GM23338 (cell line): ENCODE measurements around the gene GIMAP7. TPM values are rescaled to one million over a fixed set of nuclear protein-coding genes. Genes with fewer than 3 reads are reported as not detected.

Source experiments
- ATAC-seq: fragments of 200-7000 bp; cut with Tn5 transposase; 3 replicates; pipeline ENCODE4 v1.9.1; 2020
- DNase-seq: peaks from one replicate; pipeline ENCODE4 v3.0.0-alpha.2; 2015; ENCODE audit warnings: low spot score
- H2AFZ ChIP-seq: fragments of 200-600 bp; sonication (generic); 2 replicates; pipeline ENCODE4 v1.8.0; 2016; ENCODE audit warnings: antibody characterized with exemption, mild to moderate bottlenecking, moderate library complexity
- H3F3A ChIP-seq: fragments of 200-600 bp; sonication (generic); replicated peaks from 2 replicates; pipeline ENCODE4 v1.8.0; 2017; ENCODE audit warnings: antibody characterized with exemption, mixed run types, low read depth
- H3K27ac ChIP-seq: fragments of 200-600 bp; sonication (generic); 2 replicates; pipeline ENCODE4 v1.6.1; 2016; ENCODE audit warnings: low read depth
- H3K27me3 ChIP-seq: fragments of 200-600 bp; sonication (generic); 2 replicates; pipeline ENCODE4 v1.8.0; 2016; ENCODE audit warnings: mild to moderate bottlenecking, mixed run types, moderate library complexity; ENCODE audit not compliant: insufficient read depth
- H3K36me3 ChIP-seq: fragments of 200-600 bp; sonication (generic); 2 replicates; pipeline ENCODE4 v1.8.0; 2016; ENCODE audit warnings: mild to moderate bottlenecking; ENCODE audit not compliant: insufficient read depth
- H3K4me1 ChIP-seq: fragments of 200-600 bp; sonication (generic); 2 replicates; pipeline ENCODE4 v1.8.0; 2016; ENCODE audit warnings: mild to moderate bottlenecking, moderate library complexity; ENCODE audit not compliant: insufficient read depth
- H3K4me2 ChIP-seq: fragments of 200-600 bp; sonication (generic); 2 replicates; pipeline ENCODE4 v1.7.1; 2017; ENCODE audit warnings: mixed run types
- H3K4me3 ChIP-seq: fragments of 200-600 bp; sonication (generic); 2 replicates; pipeline ENCODE4 v1.6.1; 2016; ENCODE audit warnings: mixed run types
- H3K79me2 ChIP-seq: fragments of 200-600 bp; sonication (generic); replicated peaks from 2 replicates; pipeline ENCODE4 v1.8.0; 2017; ENCODE audit warnings: mild to moderate bottlenecking; ENCODE audit not compliant: insufficient read depth
- H3K9me2 ChIP-seq: fragments of 200-600 bp; sonication (generic); 2 replicates; pipeline ENCODE4 v1.8.0; 2017; ENCODE audit not compliant: insufficient read depth
- H4K20me1 ChIP-seq: fragments of 200-600 bp; sonication (generic); replicated peaks from 2 replicates; pipeline ENCODE4 v1.8.0; 2017; ENCODE audit warnings: mild to moderate bottlenecking; ENCODE audit not compliant: insufficient read depth
- H3K27ac Mint-ChIP-seq: 2 replicates; pipeline ENCODE4 v1.8.0; 2020; ENCODE audit warnings: inconsistent platforms, mild to moderate bottlenecking, moderate library complexity, mixed read lengths
- H3K27me3 Mint-ChIP-seq: 3 replicates; pipeline ENCODE4 v1.8.0; 2022; ENCODE audit warnings: low read depth, mild to moderate bottlenecking, moderate library complexity, mixed read lengths, inconsistent platforms; ENCODE audit not compliant: insufficient read depth, poor library complexity
- H3K36me3 Mint-ChIP-seq: 3 replicates; pipeline ENCODE4 v1.8.0; 2021; ENCODE audit warnings: low read depth, mild to moderate bottlenecking, inconsistent platforms, moderate library complexity, mixed read lengths
- H3K4me1 Mint-ChIP-seq: 3 replicates; pipeline ENCODE4 v1.8.0; 2020; ENCODE audit warnings: mild to moderate bottlenecking, inconsistent platforms, mixed read lengths
- H3K4me3 Mint-ChIP-seq: 3 replicates; pipeline ENCODE4 v1.8.0; 2021; ENCODE audit warnings: moderate library complexity, mild to moderate bottlenecking, inconsistent platforms, mixed read lengths
- H3K9me3 Mint-ChIP-seq: 3 replicates; pipeline ENCODE4 v1.8.0; 2020; ENCODE audit warnings: moderate library complexity, mild to moderate bottlenecking, inconsistent platforms, mixed read lengths
- CREB1 ChIP-seq: fragments of 250-450 bp; sonication (Bioruptor Pico); IDR thresholded peaks from 2 replicates; pipeline ENCODE4 v1.5.0; 2020; ENCODE audit warnings: low read depth, mild to moderate bottlenecking, moderate library complexity
- EZH2 ChIP-seq: fragments of 200-600 bp; sonication (generic); IDR thresholded peaks from one replicate; pipeline ENCODE4 v1.8.0; 2017; ENCODE audit warnings: antibody characterized with exemption, mild to moderate bottlenecking, low read depth; ENCODE audit not compliant: unreplicated experiment
- JUNB ChIP-seq: IDR thresholded peaks from one replicate; pipeline ENCODE4 v1.6.1; 2016; ENCODE audit warnings: antibody characterized with exemption; ENCODE audit not compliant: unreplicated experiment
- ZNF114 ChIP-seq: fragments of 250-450 bp; sonication (Bioruptor Pico); IDR thresholded peaks from 2 replicates; pipeline ENCODE4 v1.5.0; 2020; ENCODE audit warnings: mild to moderate bottlenecking, moderate library complexity
- polyA plus RNA-seq: library from polyadenylated mRNA; unstranded; fragments of >200 nt; fragmentation: Nextera tagmentation; extraction: Ambion mirVana; gene quantifications from 2 replicates; pipeline ENCODE4 v1.2.1, GENCODE V29; 2016
- total RNA-seq: library from RNA; depleted of rRNA; stranded (reverse); fragments of >200 nt; shearing (Covaris generic); gene quantifications from 2 replicates; pipeline ENCODE4 v1.2.3, GENCODE V29; 2014
- TF ChIP-seq, protein P1 (sequence below): IDR thresholded peaks from one replicate; pipeline ENCODE4 v1.6.1; 2018; ENCODE audit warnings: antibody characterized with exemption; ENCODE audit not compliant: unreplicated experiment
- TF ChIP-seq, protein P2 (sequence below): fragments of 250-450 bp; sonication (Bioruptor Pico); IDR thresholded peaks from 2 replicates; pipeline ENCODE4 v1.5.0; 2020; ENCODE audit warnings: mild to moderate bottlenecking, moderate library complexity

GIMAP7 gene
- total and polyA plus RNA-seq, 2 experiments from 2014 or later, result not detected

DNA sequence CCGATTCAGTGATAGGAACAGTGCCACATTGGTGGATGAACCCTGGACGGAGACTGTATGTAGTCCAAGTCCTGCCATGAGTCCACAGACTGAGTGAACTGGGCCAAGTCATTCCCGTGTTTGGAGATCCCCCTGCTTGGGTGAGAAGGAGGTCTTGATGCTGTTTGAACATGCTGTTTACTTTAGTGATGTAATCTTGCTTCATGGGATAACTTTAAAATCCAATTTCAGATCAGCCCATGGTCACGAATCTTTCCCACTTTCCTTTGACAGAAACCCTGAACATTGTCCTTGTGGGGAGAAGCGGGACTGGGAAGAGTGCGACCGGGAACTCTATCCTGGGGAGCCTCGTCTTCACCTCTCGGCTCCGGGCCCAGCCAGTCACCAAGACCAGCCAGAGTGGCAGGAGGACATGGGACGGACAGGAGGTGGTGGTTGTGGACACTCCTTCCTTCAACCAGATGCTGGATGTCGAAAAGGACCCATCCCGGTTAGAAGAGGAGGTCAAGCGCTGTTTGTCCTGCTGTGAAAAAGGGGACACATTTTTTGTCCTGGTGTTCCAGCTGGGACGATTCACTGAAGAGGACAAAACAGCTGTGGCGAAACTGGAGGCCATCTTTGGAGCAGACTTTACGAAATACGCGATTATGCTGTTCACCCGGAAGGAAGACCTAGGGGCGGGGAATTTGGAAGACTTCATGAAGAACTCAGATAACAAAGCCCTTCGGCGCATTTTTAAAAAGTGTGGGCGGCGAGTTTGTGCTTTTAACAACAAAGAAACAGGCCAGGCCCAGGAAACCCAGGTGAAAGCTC lies 37.6 kb upstream of the GIMAP7 start:
- DNase-seq, result no peak
- Mint-ChIP-seq H3K4me3 (no peak overlapping the region), H3K27ac (no peak overlapping the region), H3K9me3 (peaks cover 3% of the 10 kb centered on the region; the same call in 2 of the 3 replicates), H3K27me3 (peaks cover 7% of the 10 kb centered on the region), H3K4me1 (peaks cover 3% of the 10 kb centered on the region; the same call in 1 of the 3 replicates), H3K36me3 (no peaks in the 10 kb centered on the region)
- Histone ChIP-seq H3K4me3 (no peak overlapping the region), H3F3A (no peaks in the 10 kb centered on the region), H3K36me3 (no peaks in the 10 kb centered on the region), H3K9me2 (peaks cover 42% of the 10 kb centered on the region), H2AFZ (peak overlapping the region; percentile 59), H3K79me2 (no peaks in the 10 kb centered on the region), H3K4me1 (no peaks in the 10 kb centered on the region), H3K4me2 (no peak overlapping the region), H4K20me1 (no peaks in the 10 kb centered on the region), H3K27ac (no peak overlapping the region), H3K27me3 (no peaks in the 10 kb centered on the region)
- ATAC-seq, result no peak
- no peak for TF ChIP-seq ZNF114 (CRISPR knock-in tag)
- TF ChIP-seq, protein P1, sequence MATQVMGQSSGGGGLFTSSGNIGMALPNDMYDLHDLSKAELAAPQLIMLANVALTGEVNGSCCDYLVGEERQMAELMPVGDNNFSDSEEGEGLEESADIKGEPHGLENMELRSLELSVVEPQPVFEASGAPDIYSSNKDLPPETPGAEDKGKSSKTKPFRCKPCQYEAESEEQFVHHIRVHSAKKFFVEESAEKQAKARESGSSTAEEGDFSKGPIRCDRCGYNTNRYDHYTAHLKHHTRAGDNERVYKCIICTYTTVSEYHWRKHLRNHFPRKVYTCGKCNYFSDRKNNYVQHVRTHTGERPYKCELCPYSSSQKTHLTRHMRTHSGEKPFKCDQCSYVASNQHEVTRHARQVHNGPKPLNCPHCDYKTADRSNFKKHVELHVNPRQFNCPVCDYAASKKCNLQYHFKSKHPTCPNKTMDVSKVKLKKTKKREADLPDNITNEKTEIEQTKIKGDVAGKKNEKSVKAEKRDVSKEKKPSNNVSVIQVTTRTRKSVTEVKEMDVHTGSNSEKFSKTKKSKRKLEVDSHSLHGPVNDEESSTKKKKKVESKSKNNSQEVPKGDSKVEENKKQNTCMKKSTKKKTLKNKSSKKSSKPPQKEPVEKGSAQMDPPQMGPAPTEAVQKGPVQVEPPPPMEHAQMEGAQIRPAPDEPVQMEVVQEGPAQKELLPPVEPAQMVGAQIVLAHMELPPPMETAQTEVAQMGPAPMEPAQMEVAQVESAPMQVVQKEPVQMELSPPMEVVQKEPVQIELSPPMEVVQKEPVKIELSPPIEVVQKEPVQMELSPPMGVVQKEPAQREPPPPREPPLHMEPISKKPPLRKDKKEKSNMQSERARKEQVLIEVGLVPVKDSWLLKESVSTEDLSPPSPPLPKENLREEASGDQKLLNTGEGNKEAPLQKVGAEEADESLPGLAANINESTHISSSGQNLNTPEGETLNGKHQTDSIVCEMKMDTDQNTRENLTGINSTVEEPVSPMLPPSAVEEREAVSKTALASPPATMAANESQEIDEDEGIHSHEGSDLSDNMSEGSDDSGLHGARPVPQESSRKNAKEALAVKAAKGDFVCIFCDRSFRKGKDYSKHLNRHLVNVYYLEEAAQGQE, result no peak
- TF ChIP-seq CREB1 (CRISPR knock-in tag), result no peak
- TF ChIP-seq EZH2, result no peak
- no peak for TF ChIP-seq JUNB
- TF ChIP-seq, protein P2, sequence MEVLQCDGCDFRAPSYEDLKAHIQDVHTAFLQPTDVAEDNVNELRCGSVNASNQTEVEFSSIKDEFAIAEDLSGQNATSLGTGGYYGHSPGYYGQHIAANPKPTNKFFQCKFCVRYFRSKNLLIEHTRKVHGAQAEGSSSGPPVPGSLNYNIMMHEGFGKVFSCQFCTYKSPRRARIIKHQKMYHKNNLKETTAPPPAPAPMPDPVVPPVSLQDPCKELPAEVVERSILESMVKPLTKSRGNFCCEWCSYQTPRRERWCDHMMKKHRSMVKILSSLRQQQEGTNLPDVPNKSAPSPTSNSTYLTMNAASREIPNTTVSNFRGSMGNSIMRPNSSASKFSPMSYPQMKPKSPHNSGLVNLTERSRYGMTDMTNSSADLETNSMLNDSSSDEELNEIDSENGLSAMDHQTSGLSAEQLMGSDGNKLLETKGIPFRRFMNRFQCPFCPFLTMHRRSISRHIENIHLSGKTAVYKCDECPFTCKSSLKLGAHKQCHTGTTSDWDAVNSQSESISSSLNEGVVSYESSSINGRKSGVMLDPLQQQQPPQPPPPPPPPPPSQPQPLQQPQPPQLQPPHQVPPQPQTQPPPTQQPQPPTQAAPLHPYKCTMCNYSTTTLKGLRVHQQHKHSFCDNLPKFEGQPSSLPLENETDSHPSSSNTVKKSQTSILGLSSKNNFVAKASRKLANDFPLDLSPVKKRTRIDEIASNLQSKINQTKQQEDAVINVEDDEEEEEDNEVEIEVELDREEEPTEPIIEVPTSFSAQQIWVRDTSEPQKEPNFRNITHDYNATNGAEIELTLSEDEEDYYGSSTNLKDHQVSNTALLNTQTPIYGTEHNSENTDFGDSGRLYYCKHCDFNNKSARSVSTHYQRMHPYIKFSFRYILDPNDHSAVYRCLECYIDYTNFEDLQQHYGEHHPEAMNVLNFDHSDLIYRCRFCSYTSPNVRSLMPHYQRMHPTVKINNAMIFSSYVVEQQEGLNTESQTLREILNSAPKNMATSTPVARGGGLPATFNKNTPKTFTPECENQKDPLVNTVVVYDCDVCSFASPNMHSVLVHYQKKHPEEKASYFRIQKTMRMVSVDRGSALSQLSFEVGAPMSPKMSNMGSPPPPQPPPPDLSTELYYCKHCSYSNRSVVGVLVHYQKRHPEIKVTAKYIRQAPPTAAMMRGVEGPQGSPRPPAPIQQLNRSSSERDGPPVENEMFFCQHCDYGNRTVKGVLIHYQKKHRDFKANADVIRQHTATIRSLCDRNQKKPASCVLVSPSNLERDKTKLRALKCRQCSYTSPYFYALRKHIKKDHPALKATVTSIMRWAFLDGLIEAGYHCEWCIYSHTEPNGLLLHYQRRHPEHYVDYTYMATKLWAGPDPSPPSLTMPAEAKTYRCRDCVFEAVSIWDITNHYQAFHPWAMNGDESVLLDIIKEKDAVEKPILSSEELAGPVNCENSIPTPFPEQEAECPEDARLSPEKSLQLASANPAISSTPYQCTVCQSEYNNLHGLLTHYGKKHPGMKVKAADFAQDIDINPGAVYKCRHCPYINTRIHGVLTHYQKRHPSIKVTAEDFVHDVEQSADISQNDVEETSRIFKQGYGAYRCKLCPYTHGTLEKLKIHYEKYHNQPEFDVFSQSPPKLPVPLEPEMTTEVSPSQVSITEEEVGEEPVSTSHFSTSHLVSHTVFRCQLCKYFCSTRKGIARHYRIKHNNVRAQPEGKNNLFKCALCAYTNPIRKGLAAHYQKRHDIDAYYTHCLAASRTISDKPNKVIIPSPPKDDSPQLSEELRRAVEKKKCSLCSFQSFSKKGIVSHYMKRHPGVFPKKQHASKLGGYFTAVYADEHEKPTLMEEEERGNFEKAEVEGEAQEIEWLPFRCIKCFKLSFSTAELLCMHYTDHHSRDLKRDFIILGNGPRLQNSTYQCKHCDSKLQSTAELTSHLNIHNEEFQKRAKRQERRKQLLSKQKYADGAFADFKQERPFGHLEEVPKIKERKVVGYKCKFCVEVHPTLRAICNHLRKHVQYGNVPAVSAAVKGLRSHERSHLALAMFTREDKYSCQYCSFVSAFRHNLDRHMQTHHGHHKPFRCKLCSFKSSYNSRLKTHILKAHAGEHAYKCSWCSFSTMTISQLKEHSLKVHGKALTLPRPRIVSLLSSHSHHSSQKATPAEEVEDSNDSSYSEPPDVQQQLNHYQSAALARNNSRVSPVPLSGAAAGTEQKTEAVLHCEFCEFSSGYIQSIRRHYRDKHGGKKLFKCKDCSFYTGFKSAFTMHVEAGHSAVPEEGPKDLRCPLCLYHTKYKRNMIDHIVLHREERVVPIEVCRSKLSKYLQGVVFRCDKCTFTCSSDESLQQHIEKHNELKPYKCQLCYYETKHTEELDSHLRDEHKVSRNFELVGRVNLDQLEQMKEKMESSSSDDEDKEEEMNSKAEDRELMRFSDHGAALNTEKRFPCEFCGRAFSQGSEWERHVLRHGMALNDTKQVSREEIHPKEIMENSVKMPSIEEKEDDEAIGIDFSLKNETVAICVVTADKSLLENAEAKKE, result no peak
